ENCODE results near the gene SLC25A52. TPM values are rescaled to one million over a fixed set of nuclear protein-coding genes. Genes with fewer than 3 reads are reported as not detected.

Gene SLC25A52
- total and polyA plus RNA-seq, 2 experiments from 2014 or later = not detected

DNA sequence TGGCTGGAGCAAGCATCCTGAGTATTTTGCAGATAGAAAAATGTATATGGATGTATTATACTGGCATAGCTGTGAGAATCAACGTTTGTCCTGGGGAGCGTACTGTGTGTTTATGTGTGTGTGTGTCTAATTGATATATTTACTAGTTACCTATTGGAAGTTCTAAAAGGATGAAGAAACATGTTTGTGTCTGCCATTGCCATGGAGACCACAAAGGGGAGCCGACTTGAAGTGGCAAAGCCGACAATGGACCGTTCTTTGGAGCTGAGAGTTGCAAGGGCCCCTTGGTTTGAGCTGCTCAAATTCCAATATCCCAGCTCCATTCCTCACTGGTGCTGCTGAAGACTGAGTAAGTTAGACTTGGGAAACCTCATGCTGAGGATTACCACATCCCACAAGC lies 14.3 kb upstream of the SLC25A52 start:
- Histone ChIP-seq H3K4me2 (no peak overlapping the region), H3K27me3 (ENCODE audit: insufficient read depth) (no peaks in the 10 kb centered on the region), H4K20me1 (replicated peaks; ENCODE audit: insufficient read depth) (no peaks in the 10 kb centered on the region), H3K4me1 (ENCODE audit: insufficient read depth) (0 out of 2 replicates have a peak, but pooled peaks cover 3% of the 10 kb centered on the region), H3F3A (replicated peaks; ENCODE audit: low read depth) (no peaks in the 10 kb centered on the region), H3K79me2 (replicated peaks; ENCODE audit: insufficient read depth) (no peaks in the 10 kb centered on the region), H3K36me3 (ENCODE audit: insufficient read depth) (no peaks in the 10 kb centered on the region), H3K27ac (ENCODE audit: low read depth) (no peak overlapping the region), H3K9me2 (ENCODE audit: insufficient read depth) (peaks cover 4% of the 10 kb centered on the region; the same call in 1 of the 2 replicates), H3K4me3 (no peak overlapping the region), H2AFZ (0 out of 2 replicates have a peak overlapping the region, but pooled peaks have one; percentile 76)
- Mint-ChIP-seq H3K4me3 (no peak overlapping the region), H3K27ac (no peak overlapping the region), H3K9me3 (peaks cover 23% of the 10 kb centered on the region), H3K27me3 (ENCODE audit: insufficient read depth, low read depth, poor library complexity) (no peaks in the 10 kb centered on the region), H3K36me3 (ENCODE audit: low read depth) (peaks cover 20% of the 10 kb centered on the region; the same call in 2 of the 3 replicates), H3K4me1 (peaks cover 7% of the 10 kb centered on the region; the same call in 1 of the 3 replicates)
- ATAC-seq = no peak
- TF ChIP-seq CREB1 (CRISPR knock-in tag; IDR thresholded peaks at IDR 0.05; ENCODE audit: low read depth) = no peak
- TF ChIP-seq ZNF114 (CRISPR knock-in tag; IDR thresholded peaks at IDR 0.05) = no peak
- no peak for TF ChIP-seq POLR2AphosphoS5 (IDR thresholded peaks at IDR 0.05; ENCODE audit: low read depth)
- TF ChIP-seq, protein P1, sequence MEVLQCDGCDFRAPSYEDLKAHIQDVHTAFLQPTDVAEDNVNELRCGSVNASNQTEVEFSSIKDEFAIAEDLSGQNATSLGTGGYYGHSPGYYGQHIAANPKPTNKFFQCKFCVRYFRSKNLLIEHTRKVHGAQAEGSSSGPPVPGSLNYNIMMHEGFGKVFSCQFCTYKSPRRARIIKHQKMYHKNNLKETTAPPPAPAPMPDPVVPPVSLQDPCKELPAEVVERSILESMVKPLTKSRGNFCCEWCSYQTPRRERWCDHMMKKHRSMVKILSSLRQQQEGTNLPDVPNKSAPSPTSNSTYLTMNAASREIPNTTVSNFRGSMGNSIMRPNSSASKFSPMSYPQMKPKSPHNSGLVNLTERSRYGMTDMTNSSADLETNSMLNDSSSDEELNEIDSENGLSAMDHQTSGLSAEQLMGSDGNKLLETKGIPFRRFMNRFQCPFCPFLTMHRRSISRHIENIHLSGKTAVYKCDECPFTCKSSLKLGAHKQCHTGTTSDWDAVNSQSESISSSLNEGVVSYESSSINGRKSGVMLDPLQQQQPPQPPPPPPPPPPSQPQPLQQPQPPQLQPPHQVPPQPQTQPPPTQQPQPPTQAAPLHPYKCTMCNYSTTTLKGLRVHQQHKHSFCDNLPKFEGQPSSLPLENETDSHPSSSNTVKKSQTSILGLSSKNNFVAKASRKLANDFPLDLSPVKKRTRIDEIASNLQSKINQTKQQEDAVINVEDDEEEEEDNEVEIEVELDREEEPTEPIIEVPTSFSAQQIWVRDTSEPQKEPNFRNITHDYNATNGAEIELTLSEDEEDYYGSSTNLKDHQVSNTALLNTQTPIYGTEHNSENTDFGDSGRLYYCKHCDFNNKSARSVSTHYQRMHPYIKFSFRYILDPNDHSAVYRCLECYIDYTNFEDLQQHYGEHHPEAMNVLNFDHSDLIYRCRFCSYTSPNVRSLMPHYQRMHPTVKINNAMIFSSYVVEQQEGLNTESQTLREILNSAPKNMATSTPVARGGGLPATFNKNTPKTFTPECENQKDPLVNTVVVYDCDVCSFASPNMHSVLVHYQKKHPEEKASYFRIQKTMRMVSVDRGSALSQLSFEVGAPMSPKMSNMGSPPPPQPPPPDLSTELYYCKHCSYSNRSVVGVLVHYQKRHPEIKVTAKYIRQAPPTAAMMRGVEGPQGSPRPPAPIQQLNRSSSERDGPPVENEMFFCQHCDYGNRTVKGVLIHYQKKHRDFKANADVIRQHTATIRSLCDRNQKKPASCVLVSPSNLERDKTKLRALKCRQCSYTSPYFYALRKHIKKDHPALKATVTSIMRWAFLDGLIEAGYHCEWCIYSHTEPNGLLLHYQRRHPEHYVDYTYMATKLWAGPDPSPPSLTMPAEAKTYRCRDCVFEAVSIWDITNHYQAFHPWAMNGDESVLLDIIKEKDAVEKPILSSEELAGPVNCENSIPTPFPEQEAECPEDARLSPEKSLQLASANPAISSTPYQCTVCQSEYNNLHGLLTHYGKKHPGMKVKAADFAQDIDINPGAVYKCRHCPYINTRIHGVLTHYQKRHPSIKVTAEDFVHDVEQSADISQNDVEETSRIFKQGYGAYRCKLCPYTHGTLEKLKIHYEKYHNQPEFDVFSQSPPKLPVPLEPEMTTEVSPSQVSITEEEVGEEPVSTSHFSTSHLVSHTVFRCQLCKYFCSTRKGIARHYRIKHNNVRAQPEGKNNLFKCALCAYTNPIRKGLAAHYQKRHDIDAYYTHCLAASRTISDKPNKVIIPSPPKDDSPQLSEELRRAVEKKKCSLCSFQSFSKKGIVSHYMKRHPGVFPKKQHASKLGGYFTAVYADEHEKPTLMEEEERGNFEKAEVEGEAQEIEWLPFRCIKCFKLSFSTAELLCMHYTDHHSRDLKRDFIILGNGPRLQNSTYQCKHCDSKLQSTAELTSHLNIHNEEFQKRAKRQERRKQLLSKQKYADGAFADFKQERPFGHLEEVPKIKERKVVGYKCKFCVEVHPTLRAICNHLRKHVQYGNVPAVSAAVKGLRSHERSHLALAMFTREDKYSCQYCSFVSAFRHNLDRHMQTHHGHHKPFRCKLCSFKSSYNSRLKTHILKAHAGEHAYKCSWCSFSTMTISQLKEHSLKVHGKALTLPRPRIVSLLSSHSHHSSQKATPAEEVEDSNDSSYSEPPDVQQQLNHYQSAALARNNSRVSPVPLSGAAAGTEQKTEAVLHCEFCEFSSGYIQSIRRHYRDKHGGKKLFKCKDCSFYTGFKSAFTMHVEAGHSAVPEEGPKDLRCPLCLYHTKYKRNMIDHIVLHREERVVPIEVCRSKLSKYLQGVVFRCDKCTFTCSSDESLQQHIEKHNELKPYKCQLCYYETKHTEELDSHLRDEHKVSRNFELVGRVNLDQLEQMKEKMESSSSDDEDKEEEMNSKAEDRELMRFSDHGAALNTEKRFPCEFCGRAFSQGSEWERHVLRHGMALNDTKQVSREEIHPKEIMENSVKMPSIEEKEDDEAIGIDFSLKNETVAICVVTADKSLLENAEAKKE (CRISPR knock-in tag; IDR thresholded peaks at IDR 0.05) = no peak
- TF ChIP-seq EZH2phosphoT487 (IDR thresholded peaks at IDR 0.05; ENCODE audit: unreplicated experiment) = no peak
- TF ChIP-seq, protein P2, sequence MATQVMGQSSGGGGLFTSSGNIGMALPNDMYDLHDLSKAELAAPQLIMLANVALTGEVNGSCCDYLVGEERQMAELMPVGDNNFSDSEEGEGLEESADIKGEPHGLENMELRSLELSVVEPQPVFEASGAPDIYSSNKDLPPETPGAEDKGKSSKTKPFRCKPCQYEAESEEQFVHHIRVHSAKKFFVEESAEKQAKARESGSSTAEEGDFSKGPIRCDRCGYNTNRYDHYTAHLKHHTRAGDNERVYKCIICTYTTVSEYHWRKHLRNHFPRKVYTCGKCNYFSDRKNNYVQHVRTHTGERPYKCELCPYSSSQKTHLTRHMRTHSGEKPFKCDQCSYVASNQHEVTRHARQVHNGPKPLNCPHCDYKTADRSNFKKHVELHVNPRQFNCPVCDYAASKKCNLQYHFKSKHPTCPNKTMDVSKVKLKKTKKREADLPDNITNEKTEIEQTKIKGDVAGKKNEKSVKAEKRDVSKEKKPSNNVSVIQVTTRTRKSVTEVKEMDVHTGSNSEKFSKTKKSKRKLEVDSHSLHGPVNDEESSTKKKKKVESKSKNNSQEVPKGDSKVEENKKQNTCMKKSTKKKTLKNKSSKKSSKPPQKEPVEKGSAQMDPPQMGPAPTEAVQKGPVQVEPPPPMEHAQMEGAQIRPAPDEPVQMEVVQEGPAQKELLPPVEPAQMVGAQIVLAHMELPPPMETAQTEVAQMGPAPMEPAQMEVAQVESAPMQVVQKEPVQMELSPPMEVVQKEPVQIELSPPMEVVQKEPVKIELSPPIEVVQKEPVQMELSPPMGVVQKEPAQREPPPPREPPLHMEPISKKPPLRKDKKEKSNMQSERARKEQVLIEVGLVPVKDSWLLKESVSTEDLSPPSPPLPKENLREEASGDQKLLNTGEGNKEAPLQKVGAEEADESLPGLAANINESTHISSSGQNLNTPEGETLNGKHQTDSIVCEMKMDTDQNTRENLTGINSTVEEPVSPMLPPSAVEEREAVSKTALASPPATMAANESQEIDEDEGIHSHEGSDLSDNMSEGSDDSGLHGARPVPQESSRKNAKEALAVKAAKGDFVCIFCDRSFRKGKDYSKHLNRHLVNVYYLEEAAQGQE (IDR thresholded peaks at IDR 0.05; ENCODE audit: unreplicated experiment) = no peak
- TF ChIP-seq, protein P3, sequence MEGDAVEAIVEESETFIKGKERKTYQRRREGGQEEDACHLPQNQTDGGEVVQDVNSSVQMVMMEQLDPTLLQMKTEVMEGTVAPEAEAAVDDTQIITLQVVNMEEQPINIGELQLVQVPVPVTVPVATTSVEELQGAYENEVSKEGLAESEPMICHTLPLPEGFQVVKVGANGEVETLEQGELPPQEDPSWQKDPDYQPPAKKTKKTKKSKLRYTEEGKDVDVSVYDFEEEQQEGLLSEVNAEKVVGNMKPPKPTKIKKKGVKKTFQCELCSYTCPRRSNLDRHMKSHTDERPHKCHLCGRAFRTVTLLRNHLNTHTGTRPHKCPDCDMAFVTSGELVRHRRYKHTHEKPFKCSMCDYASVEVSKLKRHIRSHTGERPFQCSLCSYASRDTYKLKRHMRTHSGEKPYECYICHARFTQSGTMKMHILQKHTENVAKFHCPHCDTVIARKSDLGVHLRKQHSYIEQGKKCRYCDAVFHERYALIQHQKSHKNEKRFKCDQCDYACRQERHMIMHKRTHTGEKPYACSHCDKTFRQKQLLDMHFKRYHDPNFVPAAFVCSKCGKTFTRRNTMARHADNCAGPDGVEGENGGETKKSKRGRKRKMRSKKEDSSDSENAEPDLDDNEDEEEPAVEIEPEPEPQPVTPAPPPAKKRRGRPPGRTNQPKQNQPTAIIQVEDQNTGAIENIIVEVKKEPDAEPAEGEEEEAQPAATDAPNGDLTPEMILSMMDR (conservative IDR thresholded peaks at IDR 0.05; ENCODE audit: low read depth in 2 of 2) = no peak
- TF ChIP-seq ZNF331 (CRISPR knock-in tag; IDR thresholded peaks at IDR 0.05; ENCODE audit: low read depth) = no peak
- TF ChIP-seq JUNB (IDR thresholded peaks at IDR 0.05; ENCODE audit: unreplicated experiment) = no peak
- TF ChIP-seq EZH2 (IDR thresholded peaks at IDR 0.05; ENCODE audit: low read depth, unreplicated experiment) = no peak
- DNase-seq (ENCODE audit: low spot score) = peak; percentile 27

Data from GM23338 (cell line).